LNCaP clone FGC (cell line): Measurements from ENCODE around the gene ADGRG2.

Source experiments
- DNase-seq: peaks from one replicate; pipeline ENCODE4 v3.0.0-alpha.2; 2011; ENCODE audit warnings: low read depth
- H3K4me3 ChIP-seq: 2 replicates; pipeline ENCODE4 v1.5.1; 2011; ENCODE audit warnings: mild to moderate bottlenecking, low read depth, low read length, control low read depth
- TF ChIP-seq, protein P1 (sequence below): IDR thresholded peaks from 2 replicates; pipeline ENCODE4 v1.5.1; 2012; ENCODE audit warnings: mild to moderate bottlenecking; ENCODE audit not compliant: control insufficient read depth, insufficient read depth; ENCODE audit errors: extremely low read depth

The ADGRG2 gene

DNA sequence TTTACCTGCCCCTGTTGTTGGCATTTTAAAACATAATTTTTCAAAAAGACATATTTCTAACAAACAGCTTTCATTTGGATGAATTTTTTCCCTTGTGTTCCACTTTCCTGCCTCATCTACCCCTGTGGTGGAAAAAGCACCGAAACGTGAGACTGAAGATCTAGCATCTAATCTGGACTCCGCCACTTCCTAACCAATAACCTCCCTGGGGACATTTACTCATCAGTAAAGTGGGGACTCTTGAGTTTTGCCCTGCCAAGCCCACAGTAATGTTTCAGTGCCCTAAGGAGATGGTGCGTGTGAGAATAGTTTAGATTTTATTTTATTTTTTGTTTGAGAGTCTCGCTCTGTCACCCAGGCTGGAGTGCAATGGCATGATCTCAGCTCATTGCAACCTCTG is 56.7 kb downstream of the ADGRG2 start:
- DNase-seq, result no peak
- TF ChIP-seq, protein P1, sequence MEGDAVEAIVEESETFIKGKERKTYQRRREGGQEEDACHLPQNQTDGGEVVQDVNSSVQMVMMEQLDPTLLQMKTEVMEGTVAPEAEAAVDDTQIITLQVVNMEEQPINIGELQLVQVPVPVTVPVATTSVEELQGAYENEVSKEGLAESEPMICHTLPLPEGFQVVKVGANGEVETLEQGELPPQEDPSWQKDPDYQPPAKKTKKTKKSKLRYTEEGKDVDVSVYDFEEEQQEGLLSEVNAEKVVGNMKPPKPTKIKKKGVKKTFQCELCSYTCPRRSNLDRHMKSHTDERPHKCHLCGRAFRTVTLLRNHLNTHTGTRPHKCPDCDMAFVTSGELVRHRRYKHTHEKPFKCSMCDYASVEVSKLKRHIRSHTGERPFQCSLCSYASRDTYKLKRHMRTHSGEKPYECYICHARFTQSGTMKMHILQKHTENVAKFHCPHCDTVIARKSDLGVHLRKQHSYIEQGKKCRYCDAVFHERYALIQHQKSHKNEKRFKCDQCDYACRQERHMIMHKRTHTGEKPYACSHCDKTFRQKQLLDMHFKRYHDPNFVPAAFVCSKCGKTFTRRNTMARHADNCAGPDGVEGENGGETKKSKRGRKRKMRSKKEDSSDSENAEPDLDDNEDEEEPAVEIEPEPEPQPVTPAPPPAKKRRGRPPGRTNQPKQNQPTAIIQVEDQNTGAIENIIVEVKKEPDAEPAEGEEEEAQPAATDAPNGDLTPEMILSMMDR, result no peak
- no peak overlapping the region for H3K4me3 ChIP-seq

DNA sequence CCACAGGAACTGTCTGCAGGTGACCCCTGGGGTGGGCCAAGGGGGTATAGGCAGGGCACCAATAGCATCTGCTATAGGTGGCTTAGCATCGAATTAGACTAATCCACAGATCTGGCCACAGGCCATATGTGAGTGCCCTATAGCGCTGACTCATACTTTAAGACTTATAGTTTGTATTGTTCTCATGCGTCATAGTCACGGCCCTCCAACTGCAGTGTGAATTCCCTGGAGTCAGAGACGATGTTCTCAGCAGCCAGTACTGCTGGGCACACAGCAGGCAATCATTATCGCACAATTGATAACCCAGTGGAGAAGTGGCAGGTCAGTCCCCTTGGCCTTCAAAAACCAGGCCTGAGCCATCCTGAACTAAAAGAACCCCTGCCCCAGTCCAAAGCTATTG is 58.1 kb downstream of the ADGRG2 start:
- DNase-seq, result no peak
- no peak overlapping the region for H3K4me3 ChIP-seq
- TF ChIP-seq, protein P1, result no peak

DNA sequence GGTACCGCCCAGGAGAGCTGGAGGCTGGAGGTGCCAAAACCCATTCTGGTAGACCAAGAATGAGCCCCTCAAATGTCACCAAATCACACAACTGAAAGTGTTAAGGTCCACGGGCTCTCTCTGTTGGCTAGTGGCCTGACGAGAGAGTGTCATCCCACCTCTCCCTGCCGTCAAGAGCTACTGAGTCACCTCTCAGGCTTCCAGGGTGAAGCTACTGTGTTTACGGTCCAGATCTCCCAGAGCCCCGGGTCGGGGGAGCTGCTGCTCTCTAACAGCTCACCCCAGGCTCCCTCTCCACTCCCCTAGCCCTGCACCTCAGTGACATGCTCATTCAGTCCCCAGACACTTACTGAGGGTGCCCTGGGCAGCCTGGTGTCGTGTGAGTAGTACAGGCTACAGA is 59.2 kb downstream of the ADGRG2 start:
- TF ChIP-seq, protein P1, result no peak
- no peak overlapping the region for H3K4me3 ChIP-seq
- DNase-seq, result no peak

DNA sequence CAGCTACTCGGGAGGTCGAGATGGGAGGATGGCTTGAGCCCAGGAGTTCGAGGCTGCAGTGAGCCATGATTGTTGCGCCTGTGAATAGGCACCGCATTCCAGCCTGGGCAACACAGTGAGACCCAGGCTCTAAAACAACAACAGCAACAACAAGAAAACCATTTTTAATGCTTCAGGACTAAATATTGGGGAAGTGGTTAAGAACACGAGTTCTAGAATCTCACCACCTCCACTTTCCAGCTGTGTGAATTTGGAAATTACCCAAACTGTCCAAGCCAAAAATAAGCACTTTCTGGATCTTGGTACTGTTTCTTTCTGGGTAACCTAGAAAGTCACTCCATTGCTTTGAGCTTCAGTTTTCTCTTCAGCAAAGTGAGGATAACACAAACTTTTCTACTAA is 63.2 kb downstream of the ADGRG2 start:
- no peak for DNase-seq
- TF ChIP-seq, protein P1, result no peak
- no peak overlapping the region for H3K4me3 ChIP-seq

DNA sequence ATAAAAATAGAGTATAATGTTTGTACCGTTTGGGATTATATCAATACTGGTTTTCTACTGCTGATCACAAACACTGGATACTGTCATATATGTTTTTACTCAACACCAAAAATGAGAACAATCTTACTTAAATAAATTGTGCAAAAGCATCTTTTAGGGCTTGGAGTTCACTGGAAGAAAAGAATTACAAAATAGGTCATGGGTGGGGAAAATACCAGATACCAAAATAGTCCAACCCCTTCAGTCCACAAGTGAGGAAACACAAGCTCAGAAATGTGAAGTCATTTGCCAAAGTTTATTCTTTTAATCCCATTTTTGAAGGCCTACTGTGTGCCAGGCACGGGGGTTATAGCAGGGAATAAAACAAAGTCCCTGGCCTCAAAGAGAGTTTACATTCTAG is 64.4 kb downstream of the ADGRG2 start:
- H3K4me3 ChIP-seq, result no peak overlapping the region
- TF ChIP-seq, protein P1, result no peak
- no peak for DNase-seq

DNA sequence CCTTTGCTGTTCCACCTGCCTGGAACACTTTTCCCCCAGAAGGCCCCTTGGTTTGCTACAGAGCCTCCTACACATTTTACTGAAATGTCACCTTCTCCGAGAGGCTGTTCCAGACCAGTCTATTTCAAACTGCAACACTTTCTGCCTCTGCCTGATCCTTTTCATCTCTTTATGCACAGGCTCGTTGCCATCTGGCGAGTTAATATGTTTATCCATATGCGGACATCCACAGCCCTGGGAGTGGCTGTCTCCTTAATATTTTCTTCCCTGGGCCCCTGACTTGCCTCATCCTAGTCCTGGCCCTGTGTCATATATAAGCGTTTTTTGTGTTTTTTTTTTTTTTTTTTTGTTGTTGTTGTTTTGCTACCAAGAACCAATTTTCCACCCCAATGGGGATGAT is 73.2 kb downstream of the ADGRG2 start:
- no peak for DNase-seq
- H3K4me3 ChIP-seq, result no peak overlapping the region

DNA sequence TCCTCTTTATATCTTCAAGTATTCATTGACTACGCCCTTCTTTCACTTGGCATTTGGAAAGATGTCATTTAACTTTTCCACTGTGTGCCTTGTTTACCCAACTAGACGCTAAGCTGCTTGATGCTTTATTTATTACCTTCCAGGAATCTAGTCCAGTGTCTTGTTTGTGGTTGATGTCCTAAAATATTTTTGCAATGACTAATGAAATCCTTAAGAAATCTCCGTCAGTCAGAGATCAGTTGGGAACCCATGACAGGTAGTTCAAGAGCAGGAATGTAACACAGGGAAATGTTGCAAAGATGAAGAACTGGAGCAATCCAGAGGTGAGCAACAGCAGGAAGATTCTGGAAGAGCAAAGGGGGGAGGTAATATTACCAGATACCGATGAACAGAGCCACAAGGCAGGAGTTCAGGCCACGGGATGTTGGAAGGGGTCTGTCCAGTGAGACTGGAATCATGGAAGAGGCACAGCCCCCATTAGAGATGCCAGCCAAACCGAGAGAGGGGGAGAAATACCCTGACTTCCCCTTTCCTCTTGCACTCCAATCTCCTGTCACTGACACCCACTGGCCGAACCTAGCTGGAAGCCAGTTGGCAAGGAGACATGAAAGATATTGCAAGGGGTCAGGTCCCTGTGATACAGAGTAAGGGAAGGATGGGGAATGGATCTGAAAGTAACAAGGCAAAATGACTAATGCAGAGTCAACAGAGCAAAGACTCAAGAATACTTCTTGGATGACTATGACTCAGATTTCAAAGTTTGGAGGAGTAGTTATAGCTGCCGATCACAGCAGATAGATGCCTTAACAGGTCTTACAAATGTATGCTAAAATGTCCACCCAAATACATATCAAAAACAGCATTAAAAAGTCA is 75.7 kb downstream of the ADGRG2 start:
- H3K4me3 ChIP-seq, result no peak overlapping the region
- TF ChIP-seq, protein P1, result no peak
- DNase-seq, result no peak

More for the DNA sequence above, 73.2 kb downstream of the ADGRG2 start:
- TF ChIP-seq, protein P1, result no peak
